HG02678 (cell line): Measurements from ENCODE around the gene PRR15L.
"Not testable (repeated sequence)": the region's sequence is repeated elsewhere in the genome, so short reads cannot be mapped to it uniquely, and the experiment has no call there.

Source experiments
- ATAC-seq: cut with Tn5 transposase; IDR thresholded peaks from one replicate; pipeline ENCODE4 v1.9.1; 2021; ENCODE audit warnings: mild to moderate bottlenecking, moderate library complexity; ENCODE audit not compliant: unreplicated experiment

PRR15L gene

DNA sequence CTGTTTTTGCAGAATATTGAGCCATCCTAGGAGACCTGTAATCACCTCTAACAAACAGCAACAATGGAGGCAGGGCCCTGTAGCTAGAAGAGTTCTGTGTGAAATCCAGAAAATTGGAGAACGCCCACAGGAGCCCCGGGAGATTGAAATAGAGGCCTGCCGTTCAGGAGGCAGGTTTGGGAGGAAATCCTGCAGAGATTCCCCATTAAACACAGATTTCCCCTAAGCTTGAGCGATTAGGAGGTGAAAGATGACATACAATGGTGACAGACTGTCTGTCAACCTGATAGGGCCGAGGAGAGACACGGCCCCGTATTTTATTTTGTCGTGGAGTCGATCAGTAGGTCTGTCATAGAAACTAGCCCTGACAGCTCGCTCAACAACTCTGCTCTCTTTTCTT, 31.5 kb upstream of the PRR15L start:
- no peak for ATAC-seq

- ATAC-seq = not testable (repeated sequence)
Observed at GRCh38 chr17:47988445-47988844, 30.8 kb upstream of the PRR15L start.

GRCh38 chr17:47987240-47987835, 29.7 kb upstream of the PRR15L start:
- no peak for ATAC-seq

GRCh38 chr17:47986520-47986919, 28.8 kb upstream of the PRR15L start:
- no peak for ATAC-seq

GRCh38 chr17:47983492-47984223, 26.0 kb upstream of the PRR15L start:
- ATAC-seq = no peak

DNA sequence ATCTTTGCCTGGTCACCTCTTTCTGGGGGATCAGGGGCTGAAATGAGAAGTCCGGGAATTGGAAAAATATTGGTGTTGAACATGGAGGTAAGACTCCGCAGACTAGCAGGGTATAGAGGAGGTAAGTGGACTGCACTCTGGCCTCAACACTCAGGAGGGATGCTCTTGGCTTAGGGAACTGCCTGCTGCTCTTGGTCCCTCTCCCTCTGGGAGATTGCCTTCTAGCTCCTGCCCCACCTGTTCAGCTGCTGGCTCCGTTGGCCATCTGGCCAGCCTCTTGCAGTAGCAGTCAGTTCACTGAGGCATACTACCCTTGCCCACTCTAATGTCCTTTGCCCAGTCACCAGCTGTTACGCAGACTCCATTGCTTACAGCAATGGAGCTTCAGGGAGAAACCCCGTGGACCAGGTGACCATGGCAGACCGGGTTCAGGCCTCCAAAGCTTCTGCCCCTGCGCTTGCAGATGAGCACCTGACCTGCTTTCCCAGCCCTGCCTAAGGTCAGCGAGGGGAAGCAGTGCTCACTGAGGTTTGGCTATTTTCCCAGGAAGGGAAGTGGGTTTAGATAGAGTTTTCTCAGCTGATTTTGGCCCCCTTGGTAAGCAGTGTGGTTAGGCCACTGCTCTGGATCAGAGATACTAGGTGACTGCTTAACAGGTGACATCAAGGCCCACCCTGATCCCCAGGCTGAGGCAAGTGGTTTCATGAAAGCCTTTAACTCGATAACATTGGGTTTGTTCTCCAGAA, 25.1 kb upstream of the PRR15L start:
- ATAC-seq = no peak

- no peak for ATAC-seq
Observed at GRCh38 chr17:47982091-47982617, 24.5 kb upstream of the PRR15L start.

DNA sequence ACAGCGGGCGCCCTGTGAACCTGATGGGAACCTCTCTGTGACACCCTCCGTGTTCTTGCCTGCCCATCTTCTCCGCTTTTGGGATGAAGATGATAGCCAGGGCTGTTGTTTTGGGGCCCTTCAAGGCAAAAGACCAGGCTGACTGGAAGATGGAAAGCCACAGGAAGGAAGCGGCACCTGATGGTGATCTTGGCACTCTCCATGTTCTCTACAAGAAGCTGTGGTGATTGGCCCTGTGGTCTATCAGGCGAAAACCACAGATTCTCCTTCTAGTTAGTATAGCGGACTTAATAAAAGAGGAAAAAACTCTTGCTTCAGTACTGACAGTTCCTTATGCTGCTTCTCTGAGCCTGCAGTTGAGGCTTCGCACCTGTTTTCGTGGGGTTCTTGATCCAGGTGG, 23.8 kb upstream of the PRR15L start:
- no peak for ATAC-seq

GRCh38 chr17:47980541-47980940, 22.9 kb upstream of the PRR15L start:
- ATAC-seq = no peak

DNA sequence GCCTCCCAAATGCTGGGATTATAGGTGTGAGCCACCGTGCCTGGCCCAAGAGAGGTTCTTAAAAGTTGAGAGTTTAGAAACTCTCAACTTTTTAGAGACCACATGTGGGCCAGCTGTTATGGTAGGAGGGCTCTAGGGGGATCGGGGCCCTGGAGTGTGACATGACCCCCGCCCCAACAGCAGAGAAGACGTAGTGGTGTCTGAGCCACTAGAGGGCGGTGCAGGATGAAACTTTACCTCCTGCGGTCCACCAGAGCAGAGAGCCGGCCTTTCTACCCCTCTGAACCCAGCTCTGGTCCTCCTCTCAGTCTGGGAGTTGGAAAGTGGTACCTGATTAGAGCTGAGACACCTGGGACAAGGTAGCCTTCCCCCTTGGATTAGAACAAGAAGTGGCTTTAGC, 20.6 kb upstream of the PRR15L start:
- ATAC-seq = no peak

DNA sequence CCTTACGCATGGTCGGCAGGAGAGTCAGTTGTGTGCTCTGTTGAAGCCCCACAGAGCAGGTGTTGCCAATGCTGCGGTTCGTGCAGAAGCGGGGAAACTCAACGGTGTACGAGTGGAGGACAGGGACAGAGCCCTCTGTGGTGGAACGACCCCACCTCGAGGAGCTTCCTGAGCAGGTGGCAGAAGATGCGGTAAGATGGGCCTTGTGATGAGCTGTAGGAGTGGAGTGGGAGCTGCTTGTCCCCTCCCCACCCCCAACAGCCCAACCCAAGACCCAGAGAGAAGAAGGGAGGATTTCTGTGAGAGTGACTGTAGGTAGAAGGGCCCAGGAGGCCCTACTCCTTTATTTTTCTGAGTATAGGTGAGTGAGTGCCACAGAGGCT, 18.1 kb upstream of the PRR15L start:
- ATAC-seq = no peak

- ATAC-seq = no peak
Observed at GRCh38 chr17:47975189-47975822, 17.6 kb upstream of the PRR15L start.

DNA sequence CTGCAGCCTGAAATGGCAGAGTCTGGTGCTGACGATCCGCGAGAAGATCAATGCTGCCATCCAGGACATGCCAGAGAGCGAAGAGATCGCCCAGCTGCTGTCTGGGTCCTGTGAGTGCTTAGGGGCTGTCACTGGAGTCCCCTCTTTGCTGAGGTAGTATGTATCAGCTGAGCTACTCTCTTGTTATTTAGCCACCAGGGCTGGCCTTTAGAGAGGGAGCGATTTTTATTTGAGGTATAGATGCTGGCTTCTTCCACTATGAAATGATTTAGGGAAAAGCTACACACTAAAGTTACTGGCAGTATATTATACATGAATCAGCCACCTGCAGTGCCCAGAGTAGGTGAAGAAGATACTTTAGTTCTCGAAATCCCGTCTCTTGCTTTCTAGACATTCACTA, 15.9 kb upstream of the PRR15L start:
- no peak for ATAC-seq

- peak; percentile 96 for ATAC-seq
Observed at GRCh38 chr17:47970725-47971499, 13.2 kb upstream of the PRR15L start, which contains the start of gene CDK5RAP3. Gene CDK5RAP3, plus strand, starts transcription at chr17:47971113. Its CDS starts 34 bp downstream, at chr17:47971147.

DNA sequence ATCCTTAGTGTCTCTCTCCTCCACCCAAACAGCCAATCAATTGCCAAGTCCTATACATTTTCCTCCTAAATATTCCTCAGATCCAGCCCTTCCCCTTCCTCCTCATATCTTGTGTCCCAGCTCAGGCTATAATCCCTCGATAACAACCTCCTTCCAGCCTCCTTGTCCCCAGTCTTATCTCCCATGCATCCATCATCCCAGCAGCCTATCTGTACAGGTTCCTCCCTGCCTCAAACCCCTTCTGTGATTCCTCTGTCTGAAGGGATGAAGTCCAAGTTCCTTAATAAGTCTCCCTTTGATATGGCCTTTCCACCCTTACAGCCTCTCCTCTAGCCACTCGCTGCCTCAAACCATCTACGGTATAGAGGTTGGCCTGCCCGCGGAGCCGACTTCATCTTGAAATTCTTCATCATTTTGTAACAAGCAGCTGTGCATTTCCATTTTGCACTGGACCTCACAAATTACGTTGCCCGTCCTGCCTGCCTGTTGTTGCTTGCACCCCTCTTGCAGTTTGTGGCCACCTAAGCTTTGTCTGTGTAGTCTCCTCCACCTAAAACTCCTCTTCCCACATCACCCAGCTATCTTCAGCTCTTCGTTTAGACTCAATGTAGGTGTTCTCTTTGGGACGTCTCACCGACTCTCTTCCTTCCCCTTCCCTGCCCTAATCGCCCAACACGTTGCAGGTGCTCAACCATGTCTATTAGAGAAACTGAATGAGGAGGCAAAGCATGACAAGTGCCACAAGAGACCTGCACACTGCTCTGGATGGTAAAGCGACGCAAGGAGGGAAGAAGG, 12.4 kb upstream of the PRR15L start:
- ATAC-seq = no peak

DNA sequence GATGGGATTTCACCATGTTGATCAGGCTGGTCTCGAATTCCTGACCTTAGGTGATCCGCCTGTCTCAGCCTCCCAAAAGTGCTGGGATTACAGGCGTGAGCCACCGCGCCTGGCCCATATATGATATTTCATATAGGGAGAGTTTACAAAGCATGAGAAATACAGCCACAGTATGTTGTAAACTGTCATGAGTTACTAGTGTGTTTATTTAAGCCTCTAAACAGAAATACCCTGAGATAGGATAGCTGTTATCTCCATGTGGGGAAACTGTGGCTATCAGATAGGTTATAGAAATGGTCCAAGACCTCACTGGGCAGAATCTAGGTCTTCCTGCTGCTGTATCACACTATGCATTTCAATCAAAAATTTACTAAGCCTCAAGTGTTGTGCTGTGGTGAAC, 11.2 kb upstream of the PRR15L start:
- no peak for ATAC-seq

- no peak for ATAC-seq
Observed at GRCh38 chr17:47967607-47968252, 10.0 kb upstream of the PRR15L start.

GRCh38 chr17:47966079-47966519, 8.4 kb upstream of the PRR15L start:
- no peak for ATAC-seq

- ATAC-seq = no peak
Observed at GRCh38 chr17:47964856-47965255, 7.2 kb upstream of the PRR15L start.
